WTC11 (cell line): Measurements from ENCODE around the gene FAM240A. TPM values are rescaled to one million over a fixed set of nuclear protein-coding genes. Genes with fewer than 3 reads are reported as not detected.

Experiments
- ATAC-seq: fragments of 200-7000 bp; cut with Tn5 transposase; 2 replicates; pipeline ENCODE4 v1.10.0; 2021; ENCODE audit warnings: mild to moderate bottlenecking, moderate library complexity
- CTCF ChIA-PET: fragments of 300-600 bp; sonication (Branson Sonifier 250); formaldehyde crosslinking; loops from one replicate; lab custom pipeline; 2021; ENCODE audit warnings: antibody characterized with exemption; lab: Charles Lee
- POLR2A ChIA-PET: fragments of 350-600 bp; sonication (Branson Sonifier 250); formaldehyde crosslinking; loops from one replicate; lab custom pipeline; 2021; ENCODE audit warnings: antibody characterized with exemption; lab: Charles Lee
- DNase-seq: peaks from one replicate; pipeline ENCODE4 v3.0.0; 2021; ENCODE audit warnings: low spot score
- H3K27ac Mint-ChIP-seq: 2 replicates; pipeline ENCODE4 v1.8.0; 2021; ENCODE audit warnings: mixed read lengths
- H3K27me3 Mint-ChIP-seq: 2 replicates; pipeline ENCODE4 v1.8.0; 2021; ENCODE audit warnings: low read depth, mild to moderate bottlenecking, moderate library complexity, mixed read lengths
- H3K36me3 Mint-ChIP-seq: 2 replicates; pipeline ENCODE4 v1.8.0; 2021; ENCODE audit warnings: mixed read lengths
- H3K4me1 Mint-ChIP-seq: 2 replicates; pipeline ENCODE4 v1.8.0; 2022; ENCODE audit warnings: mixed read lengths
- H3K4me3 Mint-ChIP-seq: 2 replicates; pipeline ENCODE4 v1.8.0; 2021; ENCODE audit warnings: mild to moderate bottlenecking, moderate library complexity, mixed read lengths
- H3K9me3 Mint-ChIP-seq: 2 replicates; pipeline ENCODE4 v1.8.0; 2021; ENCODE audit warnings: mixed read lengths
- ATF1 ChIP-seq: sonication (generic); formaldehyde crosslinking; IDR thresholded peaks from 2 replicates; pipeline ENCODE4 v1.8.1; 2023; ENCODE audit warnings: mild to moderate bottlenecking, moderate library complexity, missing genetic modification reagents
- ESRRA ChIP-seq: sonication (generic); formaldehyde crosslinking; IDR thresholded peaks from 2 replicates; pipeline ENCODE4 v1.8.1; 2022; ENCODE audit warnings: mild to moderate bottlenecking, missing genetic modification reagents, borderline replicate concordance
- FOXJ3 ChIP-seq: sonication (generic); formaldehyde crosslinking; IDR thresholded peaks from 2 replicates; pipeline ENCODE4 v1.9.0; 2021; ENCODE audit warnings: missing genetic modification reagents, mild to moderate bottlenecking, borderline replicate concordance
- GRHL2 ChIP-seq: fragments of 250-450 bp; sonication (Bioruptor Pico); IDR thresholded peaks from 2 replicates; pipeline ENCODE4 v1.8.0; 2022; ENCODE audit warnings: mild to moderate bottlenecking, moderate library complexity; ENCODE audit not compliant: insufficient replicate concordance, severe bottlenecking
- JUN ChIP-seq: sonication (generic); formaldehyde crosslinking; IDR thresholded peaks from 2 replicates; pipeline ENCODE4 v1.8.0; 2023; ENCODE audit warnings: mild to moderate bottlenecking, missing genetic modification reagents
- NFATC4 ChIP-seq: fragments of 250-450 bp; sonication (Bioruptor Pico); IDR thresholded peaks from 2 replicates; pipeline ENCODE4 v1.9.0; 2021; ENCODE audit warnings: mild to moderate bottlenecking
- NFE2L1 ChIP-seq: sonication (generic); formaldehyde crosslinking; IDR thresholded peaks from 2 replicates; pipeline ENCODE4 v1.8.1; 2023; ENCODE audit warnings: missing genetic modification reagents
- NFYB ChIP-seq: sonication (generic); formaldehyde crosslinking; conservative IDR thresholded peaks from 2 replicates; pipeline ENCODE4 v1.8.0; 2022; ENCODE audit warnings: low read depth, missing genetic modification reagents
- NR3C1 ChIP-seq: sonication (generic); formaldehyde crosslinking; conservative IDR thresholded peaks from 2 replicates; pipeline ENCODE4 v1.8.1; 2023; ENCODE audit warnings: low read depth, mild to moderate bottlenecking, missing genetic modification reagents
- OVOL2 ChIP-seq: fragments of 250-450 bp; sonication (Bioruptor Pico); IDR thresholded peaks from 2 replicates; pipeline ENCODE4 v1.9.0; 2021; ENCODE audit warnings: mild to moderate bottlenecking, borderline replicate concordance
- SMAD3 ChIP-seq: sonication (generic); formaldehyde crosslinking; IDR thresholded peaks from 2 replicates; pipeline ENCODE4 v1.8.0; 2022; ENCODE audit warnings: missing genetic modification reagents, mild to moderate bottlenecking, borderline replicate concordance
- TEAD4 ChIP-seq: sonication (generic); formaldehyde crosslinking; IDR thresholded peaks from 2 replicates; pipeline ENCODE4 v1.8.0; 2022; ENCODE audit warnings: mild to moderate bottlenecking, missing genetic modification reagents
- TP53 ChIP-seq: sonication (generic); formaldehyde crosslinking; IDR thresholded peaks from 2 replicates; pipeline ENCODE4 v1.8.1; 2023; ENCODE audit warnings: mild to moderate bottlenecking, missing genetic modification reagents
- ZNF396 ChIP-seq: fragments of 250-450 bp; sonication (Bioruptor Pico); IDR thresholded peaks from 2 replicates; pipeline ENCODE4 v1.8.0; 2021; ENCODE audit warnings: mild to moderate bottlenecking, moderate library complexity, borderline replicate concordance
- ZNF416 ChIP-seq: fragments of 250-450 bp; sonication (Bioruptor Pico); IDR thresholded peaks from 2 replicates; pipeline ENCODE4 v1.9.0; 2021; ENCODE audit warnings: mild to moderate bottlenecking, inconsistent platforms
- ZNF671 ChIP-seq: fragments of 250-450 bp; sonication (Bioruptor Pico); IDR thresholded peaks from 2 replicates; pipeline ENCODE4 v1.8.0; 2021; ENCODE audit warnings: mild to moderate bottlenecking
- total RNA-seq: library from RNA; stranded (reverse); gene quantifications from 3 replicates; pipeline ENCODE4 v1.2.3, GENCODE V29; 2021
- TF ChIP-seq, protein P1 (sequence below): sonication (generic); formaldehyde crosslinking; IDR thresholded peaks from 2 replicates; pipeline ENCODE4 v1.8.0; 2023; ENCODE audit warnings: missing genetic modification reagents, mild to moderate bottlenecking, borderline replicate concordance
- TF ChIP-seq, protein P2 (sequence below): sonication (generic); formaldehyde crosslinking; IDR thresholded peaks from 2 replicates; pipeline ENCODE4 v1.8.1; 2023; ENCODE audit warnings: mild to moderate bottlenecking, missing genetic modification reagents, moderate library complexity
- TF ChIP-seq, protein P3 (sequence below): sonication (generic); formaldehyde crosslinking; IDR thresholded peaks from 2 replicates; pipeline ENCODE4 v1.8.0; 2022; ENCODE audit warnings: mild to moderate bottlenecking, missing genetic modification reagents
- TF ChIP-seq, protein P4 (sequence below): sonication (generic); formaldehyde crosslinking; IDR thresholded peaks from 2 replicates; pipeline ENCODE4 v1.8.1; 2023; ENCODE audit warnings: mild to moderate bottlenecking, missing genetic modification reagents
- TF ChIP-seq, protein P5 (sequence below): sonication (generic); formaldehyde crosslinking; IDR thresholded peaks from 2 replicates; pipeline ENCODE4 v1.8.1; 2023; ENCODE audit warnings: mild to moderate bottlenecking, missing genetic modification reagents, moderate library complexity
- TF ChIP-seq, protein P6 (sequence below): sonication (generic); formaldehyde crosslinking; IDR thresholded peaks from 2 replicates; pipeline ENCODE4 v1.8.0; 2022; ENCODE audit warnings: mild to moderate bottlenecking, missing genetic modification reagents
- TF ChIP-seq, protein P7 (sequence below): sonication (generic); formaldehyde crosslinking; IDR thresholded peaks from 2 replicates; pipeline ENCODE4 v1.8.1; 2022; ENCODE audit warnings: mild to moderate bottlenecking, missing genetic modification reagents, moderate library complexity, borderline replicate concordance

Gene FAM240A
- total RNA-seq, 1 experiment from 2014 or later = 0.13 TPM

DNA sequence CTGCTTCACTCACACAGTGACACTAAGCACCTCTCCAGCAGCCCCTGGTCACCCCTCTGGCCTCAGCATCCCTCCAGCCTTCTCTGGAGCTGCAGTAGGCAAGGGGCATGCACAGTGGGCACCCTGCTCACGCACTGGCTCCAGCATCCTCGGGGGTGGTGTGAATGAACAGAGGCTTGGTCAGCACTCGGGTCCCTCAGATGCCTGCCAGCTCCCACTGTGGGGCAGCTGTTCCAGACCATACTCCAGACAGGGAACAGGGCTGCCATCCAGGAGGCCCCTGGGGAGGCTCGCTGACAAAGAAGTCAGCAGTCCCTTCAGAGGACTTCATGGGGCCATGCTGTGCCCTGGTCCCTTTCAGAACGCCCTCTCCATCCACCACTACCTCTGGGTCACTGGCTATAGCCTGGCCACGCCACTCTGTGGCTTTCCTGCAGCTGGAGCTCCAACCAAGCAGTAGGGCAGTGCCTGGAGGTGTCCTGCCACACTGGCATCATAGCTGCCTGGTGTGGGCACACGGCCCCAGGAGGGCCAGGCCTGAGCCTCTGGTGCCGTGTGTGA, 54.8 kb downstream of the FAM240A start (continued):
- TF ChIP-seq, protein P1, sequence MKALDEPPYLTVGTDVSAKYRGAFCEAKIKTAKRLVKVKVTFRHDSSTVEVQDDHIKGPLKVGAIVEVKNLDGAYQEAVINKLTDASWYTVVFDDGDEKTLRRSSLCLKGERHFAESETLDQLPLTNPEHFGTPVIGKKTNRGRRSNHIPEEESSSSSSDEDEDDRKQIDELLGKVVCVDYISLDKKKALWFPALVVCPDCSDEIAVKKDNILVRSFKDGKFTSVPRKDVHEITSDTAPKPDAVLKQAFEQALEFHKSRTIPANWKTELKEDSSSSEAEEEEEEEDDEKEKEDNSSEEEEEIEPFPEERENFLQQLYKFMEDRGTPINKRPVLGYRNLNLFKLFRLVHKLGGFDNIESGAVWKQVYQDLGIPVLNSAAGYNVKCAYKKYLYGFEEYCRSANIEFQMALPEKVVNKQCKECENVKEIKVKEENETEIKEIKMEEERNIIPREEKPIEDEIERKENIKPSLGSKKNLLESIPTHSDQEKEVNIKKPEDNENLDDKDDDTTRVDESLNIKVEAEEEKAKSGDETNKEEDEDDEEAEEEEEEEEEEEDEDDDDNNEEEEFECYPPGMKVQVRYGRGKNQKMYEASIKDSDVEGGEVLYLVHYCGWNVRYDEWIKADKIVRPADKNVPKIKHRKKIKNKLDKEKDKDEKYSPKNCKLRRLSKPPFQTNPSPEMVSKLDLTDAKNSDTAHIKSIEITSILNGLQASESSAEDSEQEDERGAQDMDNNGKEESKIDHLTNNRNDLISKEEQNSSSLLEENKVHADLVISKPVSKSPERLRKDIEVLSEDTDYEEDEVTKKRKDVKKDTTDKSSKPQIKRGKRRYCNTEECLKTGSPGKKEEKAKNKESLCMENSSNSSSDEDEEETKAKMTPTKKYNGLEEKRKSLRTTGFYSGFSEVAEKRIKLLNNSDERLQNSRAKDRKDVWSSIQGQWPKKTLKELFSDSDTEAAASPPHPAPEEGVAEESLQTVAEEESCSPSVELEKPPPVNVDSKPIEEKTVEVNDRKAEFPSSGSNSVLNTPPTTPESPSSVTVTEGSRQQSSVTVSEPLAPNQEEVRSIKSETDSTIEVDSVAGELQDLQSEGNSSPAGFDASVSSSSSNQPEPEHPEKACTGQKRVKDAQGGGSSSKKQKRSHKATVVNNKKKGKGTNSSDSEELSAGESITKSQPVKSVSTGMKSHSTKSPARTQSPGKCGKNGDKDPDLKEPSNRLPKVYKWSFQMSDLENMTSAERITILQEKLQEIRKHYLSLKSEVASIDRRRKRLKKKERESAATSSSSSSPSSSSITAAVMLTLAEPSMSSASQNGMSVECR = no peak
- no peak for TF ChIP-seq NFYB (CRISPR knock-in tag)
- no peak for TF ChIP-seq OVOL2 (CRISPR knock-in tag)
- no peak for TF ChIP-seq ZNF416
- no peak for TF ChIP-seq TEAD4
- TF ChIP-seq, protein P2, sequence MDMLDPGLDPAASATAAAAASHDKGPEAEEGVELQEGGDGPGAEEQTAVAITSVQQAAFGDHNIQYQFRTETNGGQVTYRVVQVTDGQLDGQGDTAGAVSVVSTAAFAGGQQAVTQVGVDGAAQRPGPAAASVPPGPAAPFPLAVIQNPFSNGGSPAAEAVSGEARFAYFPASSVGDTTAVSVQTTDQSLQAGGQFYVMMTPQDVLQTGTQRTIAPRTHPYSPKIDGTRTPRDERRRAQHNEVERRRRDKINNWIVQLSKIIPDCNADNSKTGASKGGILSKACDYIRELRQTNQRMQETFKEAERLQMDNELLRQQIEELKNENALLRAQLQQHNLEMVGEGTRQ (CRISPR knock-in tag) = no peak
- no peak for TF ChIP-seq NFATC4 (CRISPR knock-in tag)
- no peak for TF ChIP-seq NFE2L1 (CRISPR knock-in tag)
- TF ChIP-seq JUN (CRISPR knock-in tag) = no peak
- TF ChIP-seq, protein P3, sequence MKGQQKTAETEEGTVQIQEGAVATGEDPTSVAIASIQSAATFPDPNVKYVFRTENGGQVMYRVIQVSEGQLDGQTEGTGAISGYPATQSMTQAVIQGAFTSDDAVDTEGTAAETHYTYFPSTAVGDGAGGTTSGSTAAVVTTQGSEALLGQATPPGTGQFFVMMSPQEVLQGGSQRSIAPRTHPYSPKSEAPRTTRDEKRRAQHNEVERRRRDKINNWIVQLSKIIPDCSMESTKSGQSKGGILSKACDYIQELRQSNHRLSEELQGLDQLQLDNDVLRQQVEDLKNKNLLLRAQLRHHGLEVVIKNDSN (CRISPR knock-in tag) = no peak

DNA sequence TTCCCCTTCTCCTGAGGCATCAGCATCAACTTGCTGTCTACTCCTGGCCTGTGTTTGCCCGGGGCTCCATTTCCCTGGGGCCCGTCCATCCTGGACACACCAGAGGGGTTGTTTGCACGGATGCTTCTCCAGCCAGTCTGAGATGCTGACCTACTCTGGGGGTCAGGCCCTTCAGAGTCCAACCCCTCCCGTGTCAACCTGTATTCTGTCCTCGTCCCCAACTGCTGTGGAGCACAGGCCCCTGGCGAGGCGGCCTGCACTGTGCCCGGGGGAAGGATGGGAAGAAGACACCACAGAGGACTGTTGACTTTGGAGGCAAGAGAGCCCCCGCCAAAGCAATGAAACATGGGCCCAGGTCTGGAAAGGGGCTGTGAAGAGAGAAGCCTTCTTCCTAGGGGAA, 55.3 kb downstream of the FAM240A start:
- H3K27me3 Mint-ChIP-seq = no peaks in the 10 kb centered on the region; the same call in 1 of the 2 replicates
- TF ChIP-seq ATF1 (no peak), TP53 (CRISPR knock-in tag) (no peak), ZNF671 (CRISPR knock-in tag) (no peak), GRHL2 (CRISPR knock-in tag) (no peak), FOXJ3 (CRISPR knock-in tag) (no peak), NR3C1 (no peak), ESRRA (no peak), SMAD3 (no peak), ZNF396 (CRISPR knock-in tag) (no peak)
- TF ChIP-seq, protein P4, sequence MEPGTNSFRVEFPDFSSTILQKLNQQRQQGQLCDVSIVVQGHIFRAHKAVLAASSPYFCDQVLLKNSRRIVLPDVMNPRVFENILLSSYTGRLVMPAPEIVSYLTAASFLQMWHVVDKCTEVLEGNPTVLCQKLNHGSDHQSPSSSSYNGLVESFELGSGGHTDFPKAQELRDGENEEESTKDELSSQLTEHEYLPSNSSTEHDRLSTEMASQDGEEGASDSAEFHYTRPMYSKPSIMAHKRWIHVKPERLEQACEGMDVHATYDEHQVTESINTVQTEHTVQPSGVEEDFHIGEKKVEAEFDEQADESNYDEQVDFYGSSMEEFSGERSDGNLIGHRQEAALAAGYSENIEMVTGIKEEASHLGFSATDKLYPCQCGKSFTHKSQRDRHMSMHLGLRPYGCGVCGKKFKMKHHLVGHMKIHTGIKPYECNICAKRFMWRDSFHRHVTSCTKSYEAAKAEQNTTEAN (CRISPR knock-in tag) = no peak
- TF ChIP-seq, protein P5, sequence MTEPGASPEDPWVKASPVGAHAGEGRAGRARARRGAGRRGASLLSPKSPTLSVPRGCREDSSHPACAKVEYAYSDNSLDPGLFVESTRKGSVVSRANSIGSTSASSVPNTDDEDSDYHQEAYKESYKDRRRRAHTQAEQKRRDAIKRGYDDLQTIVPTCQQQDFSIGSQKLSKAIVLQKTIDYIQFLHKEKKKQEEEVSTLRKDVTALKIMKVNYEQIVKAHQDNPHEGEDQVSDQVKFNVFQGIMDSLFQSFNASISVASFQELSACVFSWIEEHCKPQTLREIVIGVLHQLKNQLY = no peak
- TF ChIP-seq, protein P6, sequence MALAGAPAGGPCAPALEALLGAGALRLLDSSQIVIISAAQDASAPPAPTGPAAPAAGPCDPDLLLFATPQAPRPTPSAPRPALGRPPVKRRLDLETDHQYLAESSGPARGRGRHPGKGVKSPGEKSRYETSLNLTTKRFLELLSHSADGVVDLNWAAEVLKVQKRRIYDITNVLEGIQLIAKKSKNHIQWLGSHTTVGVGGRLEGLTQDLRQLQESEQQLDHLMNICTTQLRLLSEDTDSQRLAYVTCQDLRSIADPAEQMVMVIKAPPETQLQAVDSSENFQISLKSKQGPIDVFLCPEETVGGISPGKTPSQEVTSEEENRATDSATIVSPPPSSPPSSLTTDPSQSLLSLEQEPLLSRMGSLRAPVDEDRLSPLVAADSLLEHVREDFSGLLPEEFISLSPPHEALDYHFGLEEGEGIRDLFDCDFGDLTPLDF (CRISPR knock-in tag) = no peak
- TF ChIP-seq, protein P7, sequence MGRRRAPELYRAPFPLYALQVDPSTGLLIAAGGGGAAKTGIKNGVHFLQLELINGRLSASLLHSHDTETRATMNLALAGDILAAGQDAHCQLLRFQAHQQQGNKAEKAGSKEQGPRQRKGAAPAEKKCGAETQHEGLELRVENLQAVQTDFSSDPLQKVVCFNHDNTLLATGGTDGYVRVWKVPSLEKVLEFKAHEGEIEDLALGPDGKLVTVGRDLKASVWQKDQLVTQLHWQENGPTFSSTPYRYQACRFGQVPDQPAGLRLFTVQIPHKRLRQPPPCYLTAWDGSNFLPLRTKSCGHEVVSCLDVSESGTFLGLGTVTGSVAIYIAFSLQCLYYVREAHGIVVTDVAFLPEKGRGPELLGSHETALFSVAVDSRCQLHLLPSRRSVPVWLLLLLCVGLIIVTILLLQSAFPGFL (CRISPR knock-in tag) = no peak
- DNase-seq (peak; percentile 5), ATAC-seq (no peak)
- H3K9me3 Mint-ChIP-seq = no peaks in the 10 kb centered on the region
- H3K4me1 Mint-ChIP-seq = peaks cover 14% of the 10 kb centered on the region
- CTCF ChIA-PET = no interaction called here
- no peaks in the 10 kb centered on the region; the same call in 1 of the 2 replicates for H3K36me3 Mint-ChIP-seq
- POLR2A ChIA-PET = no interaction called here
- H3K4me3 Mint-ChIP-seq = no peak overlapping the region
- no peak overlapping the region; the same call in 1 of the 2 replicates for H3K27ac Mint-ChIP-seq
